ENCODE measurements around the gene CYSTM1. TPM values are rescaled to one million over a fixed set of nuclear protein-coding genes. Genes with fewer than 3 reads are reported as not detected.

CYSTM1 gene
- total and polyA plus RNA-seq, 7 donors = 23.8 to 597 (median 51.7) TPM

DNA sequence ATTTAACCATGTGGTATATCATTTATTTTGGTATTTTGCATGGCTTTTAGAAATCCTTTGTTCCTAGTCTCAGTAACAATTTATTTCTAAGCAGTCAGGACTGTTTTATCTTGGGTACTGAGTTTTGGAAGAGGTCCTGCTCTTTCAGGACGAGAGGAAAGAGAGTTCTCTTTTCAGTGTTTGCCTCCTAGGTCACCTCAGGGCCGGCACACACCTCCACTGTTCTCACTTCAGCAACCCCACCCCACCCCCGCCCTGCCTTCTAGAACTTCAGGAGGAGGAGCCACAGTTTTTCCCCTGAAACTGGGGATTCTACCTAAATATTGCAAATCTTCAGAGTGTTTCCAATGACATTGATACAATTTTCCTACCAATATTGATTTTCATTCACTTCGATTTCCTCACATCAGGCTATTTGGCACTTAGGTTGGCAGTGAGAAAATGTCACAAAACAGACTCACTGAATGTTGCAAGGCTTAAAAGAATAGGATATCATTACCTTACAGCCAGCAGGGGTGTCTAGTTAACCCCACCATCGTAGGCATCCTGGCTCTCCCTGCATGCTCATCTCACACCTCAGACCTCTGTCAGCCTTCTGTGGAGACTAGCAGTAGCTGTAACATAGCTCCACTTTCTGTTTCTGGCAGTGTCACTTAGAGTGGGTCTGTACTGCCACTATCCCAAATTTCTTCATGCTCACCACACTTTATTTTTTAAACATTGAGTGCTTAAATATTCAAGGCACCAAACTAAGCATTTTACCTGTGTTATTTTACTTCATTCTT lies 43.8 kb upstream of the CYSTM1 start:
- H3K27me3 ChIP-seq = no peaks in the 10 kb centered on the region
- intact Hi-C loops (cut with DNase I) = no loop called here
- peaks cover 0 to 26% (median 6%) of the 10 kb centered on the region in 4 donors for H3K4me1 ChIP-seq
- WGBS, 2 donors = 76 to 83% methylated on average over 5 of the region's 5 CpGs
- no peaks in the 10 kb centered on the region for H3K9me3 ChIP-seq
- H3K36me3 ChIP-seq = no peaks in the 10 kb centered on the region
- no peak overlapping the region for H3K4me3 ChIP-seq
- TF ChIP-seq EP300 (IDR thresholded peaks at IDR 0.05) (no peak), POLR2A (IDR thresholded peaks at IDR 0.05) (no peak), POLR2AphosphoS5 (IDR thresholded peaks at IDR 0.05) (no peak)
- TF ChIP-seq, protein P1, sequence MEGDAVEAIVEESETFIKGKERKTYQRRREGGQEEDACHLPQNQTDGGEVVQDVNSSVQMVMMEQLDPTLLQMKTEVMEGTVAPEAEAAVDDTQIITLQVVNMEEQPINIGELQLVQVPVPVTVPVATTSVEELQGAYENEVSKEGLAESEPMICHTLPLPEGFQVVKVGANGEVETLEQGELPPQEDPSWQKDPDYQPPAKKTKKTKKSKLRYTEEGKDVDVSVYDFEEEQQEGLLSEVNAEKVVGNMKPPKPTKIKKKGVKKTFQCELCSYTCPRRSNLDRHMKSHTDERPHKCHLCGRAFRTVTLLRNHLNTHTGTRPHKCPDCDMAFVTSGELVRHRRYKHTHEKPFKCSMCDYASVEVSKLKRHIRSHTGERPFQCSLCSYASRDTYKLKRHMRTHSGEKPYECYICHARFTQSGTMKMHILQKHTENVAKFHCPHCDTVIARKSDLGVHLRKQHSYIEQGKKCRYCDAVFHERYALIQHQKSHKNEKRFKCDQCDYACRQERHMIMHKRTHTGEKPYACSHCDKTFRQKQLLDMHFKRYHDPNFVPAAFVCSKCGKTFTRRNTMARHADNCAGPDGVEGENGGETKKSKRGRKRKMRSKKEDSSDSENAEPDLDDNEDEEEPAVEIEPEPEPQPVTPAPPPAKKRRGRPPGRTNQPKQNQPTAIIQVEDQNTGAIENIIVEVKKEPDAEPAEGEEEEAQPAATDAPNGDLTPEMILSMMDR (IDR thresholded peaks at IDR 0.05) = no peak
- DNase-seq = no peak
- no peak overlapping the region for H3K27ac ChIP-seq

DNA sequence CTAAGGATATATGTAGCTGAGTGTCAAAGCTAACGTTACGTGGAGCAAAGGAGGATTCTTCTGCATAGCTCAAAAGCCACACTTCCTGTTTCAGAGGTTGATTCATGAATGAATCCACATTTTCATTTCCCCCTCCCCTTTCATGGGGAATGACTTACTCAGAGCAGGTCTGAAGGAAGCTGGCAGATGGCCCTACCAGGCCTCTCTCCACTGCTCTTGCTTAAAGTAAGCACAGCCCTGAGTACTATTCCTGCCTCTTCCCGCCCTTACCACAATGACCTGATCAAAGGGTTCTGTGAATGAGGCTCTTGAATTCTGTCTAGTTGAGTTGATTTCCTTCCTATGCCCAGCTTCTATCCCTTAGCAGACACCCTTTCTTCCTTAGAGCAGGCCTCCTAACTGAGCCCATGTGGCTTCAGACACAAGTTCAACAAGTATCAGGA lies 43.0 kb upstream of the CYSTM1 start:
- no peak overlapping the region for H3K4me3 ChIP-seq
- DNase-seq = no peak
- no peaks in the 10 kb centered on the region for H3K27me3 ChIP-seq
- WGBS, 2 donors = 52 to 72% methylated on average over 3 of the region's 3 CpGs
- H3K9me3 ChIP-seq = no peaks in the 10 kb centered on the region
- H3K27ac ChIP-seq = no peak overlapping the region
- peaks cover 0 to 23% (median 6%) of the 10 kb centered on the region in 4 donors for H3K4me1 ChIP-seq
- TF ChIP-seq POLR2AphosphoS5 (IDR thresholded peaks at IDR 0.05) = no peak
- no peak for TF ChIP-seq POLR2A (IDR thresholded peaks at IDR 0.05)
- TF ChIP-seq, protein P1 (IDR thresholded peaks at IDR 0.05) = no peak
- TF ChIP-seq EP300 (IDR thresholded peaks at IDR 0.05) = no peak
- intact Hi-C loops (cut with DNase I) = no loop called here
- no peaks in the 10 kb centered on the region for H3K36me3 ChIP-seq

DNA sequence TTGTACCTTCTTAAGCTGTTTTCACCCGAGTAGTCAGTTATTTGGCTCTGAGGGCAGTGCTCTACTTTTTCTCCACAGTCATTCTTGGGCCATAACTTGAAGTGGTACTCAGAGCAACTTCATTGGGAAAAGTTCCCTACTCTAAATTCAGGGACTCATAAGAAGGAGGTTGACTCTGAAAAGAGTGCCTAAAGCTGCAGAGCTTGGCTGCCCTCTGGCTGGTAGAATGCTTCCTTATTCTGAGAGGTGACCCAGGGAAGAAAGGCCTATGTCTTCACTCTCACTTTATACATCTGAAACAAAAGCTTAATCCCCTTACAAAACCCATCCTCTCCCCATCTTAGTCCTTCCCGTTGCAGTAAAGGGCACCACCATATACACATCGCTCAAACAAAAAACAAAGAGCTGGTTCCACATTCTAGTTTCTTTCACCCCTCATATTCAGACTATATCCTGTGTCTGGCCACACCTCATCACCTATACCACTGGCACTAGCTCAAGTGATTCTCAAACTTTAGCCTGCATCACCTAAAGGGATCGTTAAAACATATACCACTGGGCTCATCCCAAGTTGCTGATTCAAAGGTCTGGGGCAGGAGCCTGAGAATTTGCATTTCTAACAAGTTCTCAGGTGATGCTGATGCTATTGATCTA lies 41.3 kb upstream of the CYSTM1 start:
- 92% methylated on average over 4 of the region's 4 CpGs for WGBS, 2 donors
- TF ChIP-seq POLR2A (IDR thresholded peaks at IDR 0.05) (no peak), EP300 (IDR thresholded peaks at IDR 0.05) (no peak), POLR2AphosphoS5 (IDR thresholded peaks at IDR 0.05) (no peak)
- TF ChIP-seq, protein P1 (IDR thresholded peaks at IDR 0.05) = no peak
- Histone ChIP-seq H3K9me3 (no peaks in the 10 kb centered on the region), H3K4me1 (peaks cover 0 to 23% (median 8%) of the 10 kb centered on the region in 4 donors), H3K27ac (no peak overlapping the region), H3K36me3 (no peaks in the 10 kb centered on the region), H3K27me3 (no peaks in the 10 kb centered on the region), H3K4me3 (no peak overlapping the region)
- no peak for DNase-seq
- intact Hi-C loops (cut with DNase I) = no loop called here

DNA sequence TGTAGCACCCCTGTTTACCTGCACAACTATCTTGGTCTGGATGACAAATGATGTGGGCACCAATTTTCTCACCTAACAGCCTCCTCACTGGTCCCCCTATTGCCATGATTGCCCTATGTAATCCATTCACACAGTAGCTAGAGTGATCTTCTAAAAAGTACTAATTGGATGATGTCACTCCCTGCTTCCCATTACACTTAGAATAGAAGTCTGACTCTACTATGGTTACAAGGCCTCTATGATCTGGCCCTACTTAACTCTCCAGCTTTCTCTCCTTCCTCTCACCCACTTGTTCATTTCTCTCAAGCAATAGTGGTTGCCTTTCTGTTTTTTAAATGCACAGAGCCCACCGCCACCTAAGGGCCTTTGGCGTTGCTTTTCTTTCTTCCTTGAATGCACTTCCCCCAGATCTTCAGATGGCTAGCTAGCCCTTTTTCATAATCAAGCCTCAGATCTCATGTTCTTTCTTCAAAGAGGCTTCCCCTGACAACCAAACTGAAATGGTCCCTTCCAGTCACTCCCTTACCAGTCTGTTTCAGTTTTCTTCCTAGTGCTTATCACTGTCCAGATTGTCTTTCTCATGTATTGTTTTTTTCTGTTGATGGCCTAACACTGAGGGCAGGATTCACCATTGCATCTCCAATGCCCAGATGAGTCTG lies 40.6 kb upstream of the CYSTM1 start:
- 88 to 96% methylated on average over 2 of the region's 2 CpGs for WGBS, 2 donors
- intact Hi-C loops (cut with DNase I) = no loop called here
- TF ChIP-seq, protein P1 (IDR thresholded peaks at IDR 0.05) = no peak
- TF ChIP-seq EP300 (IDR thresholded peaks at IDR 0.05) = no peak
- no peak for TF ChIP-seq POLR2AphosphoS5 (IDR thresholded peaks at IDR 0.05)
- H3K27me3 ChIP-seq = no peaks in the 10 kb centered on the region
- H3K9me3 ChIP-seq = no peaks in the 10 kb centered on the region
- H3K36me3 ChIP-seq = no peaks in the 10 kb centered on the region
- H3K27ac ChIP-seq = no peak overlapping the region
- DNase-seq = no peak
- H3K4me1 ChIP-seq = peaks cover 0 to 23% (median 8%) of the 10 kb centered on the region in 4 donors
- no peak overlapping the region for H3K4me3 ChIP-seq

Measured in sigmoid colon (tissue), 7 donors.